Measurements from ENCODE around the gene OR6J1. TPM values are rescaled to one million over a fixed set of nuclear protein-coding genes. Genes with fewer than 3 reads are reported as not detected.
"Not testable (repeated sequence)": the region's sequence is repeated elsewhere in the genome, so short reads cannot be mapped to it uniquely, and the experiment has no call there.

OR6J1 gene
- total and polyA plus RNA-seq, 11 donors, result 0.06 TPM; not detected in 10

- H3K36me3 ChIP-seq, result no peaks in the 10 kb centered on the region
- intact Hi-C loops (cut with DNase I), result no loop called here
- no peak overlapping the region for H3K27ac ChIP-seq
- DNase-seq (no peak), ATAC-seq (no peak)
- peaks cover 0 to 2% (median 0%) of the 10 kb centered on the region in 12 donors for H3K4me1 ChIP-seq
- TF ChIP-seq CTCF (IDR thresholded peaks at IDR 0.05) (no peak), POLR2A (IDR thresholded peaks at IDR 0.05) (no peak)
- 52 to 81% (median 59%) methylated on average over 4 of the region's 4 CpGs for WGBS, 4 donors
- H3K27me3 ChIP-seq, result peaks cover 0 to 4% (median 0%) of the 10 kb centered on the region in 9 donors
- H3K9me3 ChIP-seq, result peaks cover 0 to 16% (median 0%) of the 10 kb centered on the region in 12 donors
- H3K4me3 ChIP-seq, result no peak overlapping the region
Observed at GRCh38 chr14:22685467-22685866, 41.3 kb upstream of the OR6J1 start.

GRCh38 chr14:22683428-22683827, 39.3 kb upstream of the OR6J1 start:
- H3K36me3 ChIP-seq; H3K27ac ChIP-seq; H3K27me3 ChIP-seq; ATAC-seq; H3K4me3 ChIP-seq; intact Hi-C loops (cut with DNase I); DNase-seq; H3K4me1 ChIP-seq: not testable (repeated sequence)
- WGBS, 4 donors, result 65 to 83% (median 71%) methylated on average over 3 of the region's 3 CpGs
- H3K9me3 ChIP-seq, result peaks cover 0 to 16% (median 0%) of the 10 kb centered on the region in 12 donors

- Histone ChIP-seq H3K27ac (no peak overlapping the region), H3K36me3 (no peaks in the 10 kb centered on the region), H3K4me1 (no peaks in the 10 kb centered on the region), H3K27me3 (peaks cover 0 to 11% (median 0%) of the 10 kb centered on the region in 9 donors), H3K9me3 (peaks cover 0 to 5% (median 0%) of the 10 kb centered on the region in 12 donors), H3K4me3 (no peak overlapping the region)
- DNase-seq (no peak), ATAC-seq (no peak)
- no peak for TF ChIP-seq POLR2A (IDR thresholded peaks at IDR 0.05)
- TF ChIP-seq CTCF (IDR thresholded peaks at IDR 0.05), result no peak
- WGBS, 4 donors, result 81 to 92% (median 89%) methylated on average over 2 of the region's 2 CpGs
- intact Hi-C loops (cut with DNase I), result no loop called here
Observed at GRCh38 chr14:22678221-22678620, 34.1 kb upstream of the OR6J1 start.

GRCh38 chr14:22677551-22677950, 33.4 kb upstream of the OR6J1 start:
- H3K4me3 ChIP-seq; DNase-seq; H3K4me1 ChIP-seq; H3K36me3 ChIP-seq; H3K9me3 ChIP-seq; ATAC-seq; intact Hi-C loops (cut with DNase I); H3K27ac ChIP-seq: not testable (repeated sequence)
- 51 to 73% (median 59%) methylated on average over 2 of the region's 2 CpGs for WGBS, 4 donors
- H3K27me3 ChIP-seq, result peaks cover 0 to 11% (median 0%) of the 10 kb centered on the region in 9 donors

GRCh38 chr14:22671622-22672021, 27.5 kb upstream of the OR6J1 start:
- no peaks in the 10 kb centered on the region for H3K27me3 ChIP-seq
- TF ChIP-seq POLR2A (IDR thresholded peaks at IDR 0.05), result no peak
- TF ChIP-seq CTCF (IDR thresholded peaks at IDR 0.05), result no peak
- intact Hi-C loops (cut with DNase I), result no loop called here
- peaks cover 0 to 4% (median 0%) of the 10 kb centered on the region in 12 donors for H3K9me3 ChIP-seq
- DNase-seq (no peak), ATAC-seq (no peak)
- no peak overlapping the region for H3K27ac ChIP-seq
- H3K4me1 ChIP-seq, result no peaks in the 10 kb centered on the region
- H3K36me3 ChIP-seq, result no peaks in the 10 kb centered on the region
- H3K4me3 ChIP-seq, result no peak overlapping the region
